Ovary (tissue), 3 donors: ENCODE measurements around the gene ZNF106.

Experiments
- CTCF ChIP-seq, 3 donors: fragments of 450-650 bp in 2 of 3; fragments of 200-600 bp in 1 of 3; IDR thresholded peaks; one replicate each; pipeline versions ENCODE4 v1.5.1 to v1.8.0; 2016 to 2022; ENCODE audit warnings: antibody characterized with exemption in 3 of 3, mild to moderate bottlenecking in 1 of 3
- EP300 ChIP-seq: sonication (generic); formaldehyde crosslinking; IDR thresholded peaks from one replicate; pipeline ENCODE4 v1.6.1; 2017; ENCODE audit warnings: antibody characterized with exemption
- POLR2A ChIP-seq: fragments of 450-650 bp; IDR thresholded peaks from one replicate; pipeline ENCODE4 v1.6.1; 2017; ENCODE audit warnings: antibody characterized with exemption, mild to moderate bottlenecking, moderate library complexity
- donor health status: DM: no; HTN: no; CAD: no.

- no peak for TF ChIP-seq CTCF (IDR thresholded peaks at IDR 0.05)
- TF ChIP-seq POLR2A: no peak
- TF ChIP-seq EP300: no peak
Measured at GRCh38 chr15:42403389-42403788, 87.6 kb downstream of the ZNF106 start.
